GM15510 (cell line): ENCODE measurements around the gene C13orf46.

Experiments
- POLR2A ChIP-seq: IDR thresholded peaks from 3 replicates; pipeline ENCODE4 v1.6.1; 2011; ENCODE audit warnings: borderline replicate concordance; ENCODE audit not compliant: insufficient read length; ENCODE audit errors: extremely low read depth

Gene C13orf46

DNA sequence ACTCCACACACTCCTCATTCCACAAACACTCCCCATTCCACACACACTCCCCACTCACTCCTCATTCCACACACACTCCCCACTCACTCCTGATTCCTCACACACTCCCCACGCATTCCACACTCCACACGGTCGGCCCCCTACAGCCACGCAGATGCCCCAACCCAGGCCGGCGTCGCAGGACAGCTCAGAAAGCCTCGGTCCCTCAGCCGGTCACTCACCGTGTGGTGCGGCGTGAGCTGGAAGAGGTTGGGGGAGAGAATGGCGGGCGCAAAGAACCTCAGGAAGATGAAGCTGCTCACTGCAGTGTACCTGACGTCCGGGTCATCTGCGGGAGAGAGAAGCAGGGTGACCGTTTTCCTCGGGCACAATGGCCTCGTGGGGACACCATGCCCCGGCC lies 39.0 kb upstream of the C13orf46 start:
- TF ChIP-seq POLR2A: no peak

DNA sequence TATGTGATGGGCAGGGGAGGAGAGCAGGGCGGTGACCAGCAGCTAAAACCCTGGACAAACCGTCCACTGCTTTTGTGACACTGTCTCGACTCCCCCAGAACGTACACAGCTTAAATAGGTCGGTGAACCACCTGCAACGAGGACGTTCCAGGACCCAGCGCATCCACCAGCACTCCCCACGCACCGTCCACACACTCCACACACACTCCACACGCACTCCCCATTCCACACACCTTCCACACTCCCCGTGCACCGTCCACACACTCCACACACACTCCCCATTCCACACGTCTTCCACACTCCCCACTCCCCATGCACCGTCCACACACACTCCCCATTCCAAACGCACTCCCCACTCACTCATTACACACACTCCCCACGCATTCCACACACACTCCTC lies 38.3 kb upstream of the C13orf46 start:
- TF ChIP-seq POLR2A: no peak

DNA sequence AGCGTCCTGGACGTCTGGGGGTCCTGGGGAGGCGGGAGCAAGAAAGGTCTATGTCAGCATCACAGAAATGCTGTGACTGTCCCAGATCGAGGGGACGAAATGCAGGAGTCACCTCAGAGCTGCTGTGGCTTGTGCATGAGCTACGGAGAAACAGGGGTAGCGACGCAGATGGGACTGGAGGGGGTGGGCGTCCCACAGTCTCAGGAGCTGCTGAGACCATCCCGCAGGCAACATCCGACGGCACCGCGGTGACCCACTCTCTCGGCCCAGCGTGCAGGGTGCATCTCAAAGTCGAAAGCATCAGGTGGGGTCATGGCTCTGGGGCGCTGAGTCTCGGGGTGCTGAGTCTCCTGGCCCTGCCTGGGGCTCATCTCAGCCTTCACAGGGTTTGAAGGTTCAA lies 37.4 kb upstream of the C13orf46 start:
- TF ChIP-seq POLR2A: no peak

DNA sequence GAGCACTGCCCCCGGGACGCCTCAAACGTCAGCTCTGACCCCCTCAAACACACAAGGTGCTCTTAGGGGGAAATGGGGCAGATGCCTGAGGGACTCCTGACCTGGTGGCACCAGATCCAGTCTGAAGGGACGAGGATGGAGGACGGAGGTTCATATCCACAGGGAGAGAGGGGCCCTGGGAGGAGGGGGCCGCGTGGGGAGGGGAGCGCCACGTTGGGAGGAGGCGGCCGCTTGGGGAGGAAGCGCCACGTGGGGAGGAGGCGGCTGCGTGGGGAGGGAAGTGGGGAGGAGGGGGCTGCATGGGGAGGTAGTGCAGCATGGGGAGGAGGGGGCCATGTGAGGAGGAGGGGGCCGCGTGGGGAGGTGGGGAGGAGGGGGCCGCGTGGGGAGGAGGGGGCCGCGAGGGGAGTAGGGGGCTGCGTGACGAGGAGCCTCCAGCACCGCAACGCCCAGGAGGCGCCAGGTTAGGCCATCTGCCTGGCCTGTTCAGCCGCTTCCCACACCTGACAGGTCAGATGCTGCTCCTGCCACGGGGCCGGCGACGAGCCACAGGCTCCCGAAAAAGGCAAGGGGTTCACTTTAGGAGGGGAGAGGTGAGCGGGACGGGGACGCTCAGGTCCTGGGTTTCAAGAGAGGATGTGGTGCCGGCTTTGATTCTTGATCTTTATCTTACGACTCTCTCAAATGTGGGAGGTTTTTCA lies 36.7 kb upstream of the C13orf46 start:
- TF ChIP-seq POLR2A: no peak

DNA sequence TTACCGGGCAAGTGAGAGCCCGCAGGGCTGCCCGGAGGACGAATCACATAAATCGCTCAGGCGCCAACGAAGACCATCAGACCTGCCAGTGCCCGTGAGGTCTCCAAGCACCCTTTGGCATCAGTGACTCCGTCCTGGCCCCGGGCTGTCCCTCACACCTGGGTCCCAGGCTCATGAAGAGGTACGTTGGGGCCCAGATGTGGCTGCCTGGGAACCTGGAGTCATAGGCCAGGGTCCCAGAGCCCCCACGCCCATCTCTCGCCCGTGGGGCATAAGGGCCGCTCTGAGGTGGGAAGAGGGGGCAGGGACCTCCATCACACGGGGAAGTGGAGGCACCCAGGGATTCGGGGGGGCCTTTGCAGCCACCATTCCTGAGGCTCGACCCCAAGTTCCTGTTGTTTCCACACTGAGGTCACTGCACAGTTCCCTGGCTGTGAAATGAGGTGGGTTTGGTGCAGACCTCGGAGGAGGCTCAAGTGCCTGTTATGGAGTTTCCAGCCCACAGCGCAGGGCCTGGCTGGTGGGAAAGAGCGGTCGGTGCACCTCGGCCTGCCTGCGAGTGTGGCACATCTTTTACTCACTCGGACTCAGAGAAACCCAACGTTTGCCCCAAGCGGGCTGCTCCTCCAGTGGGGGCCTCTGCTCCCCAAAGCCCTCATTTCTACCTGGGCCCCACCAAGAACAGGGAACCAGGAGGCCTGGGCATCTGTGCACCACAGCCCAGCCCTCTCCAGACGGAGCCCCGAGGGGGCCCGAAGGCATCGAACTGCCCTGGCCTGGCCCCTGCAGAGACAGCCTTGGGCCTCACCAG lies 35.9 kb upstream of the C13orf46 start:
- TF ChIP-seq POLR2A: no peak

DNA sequence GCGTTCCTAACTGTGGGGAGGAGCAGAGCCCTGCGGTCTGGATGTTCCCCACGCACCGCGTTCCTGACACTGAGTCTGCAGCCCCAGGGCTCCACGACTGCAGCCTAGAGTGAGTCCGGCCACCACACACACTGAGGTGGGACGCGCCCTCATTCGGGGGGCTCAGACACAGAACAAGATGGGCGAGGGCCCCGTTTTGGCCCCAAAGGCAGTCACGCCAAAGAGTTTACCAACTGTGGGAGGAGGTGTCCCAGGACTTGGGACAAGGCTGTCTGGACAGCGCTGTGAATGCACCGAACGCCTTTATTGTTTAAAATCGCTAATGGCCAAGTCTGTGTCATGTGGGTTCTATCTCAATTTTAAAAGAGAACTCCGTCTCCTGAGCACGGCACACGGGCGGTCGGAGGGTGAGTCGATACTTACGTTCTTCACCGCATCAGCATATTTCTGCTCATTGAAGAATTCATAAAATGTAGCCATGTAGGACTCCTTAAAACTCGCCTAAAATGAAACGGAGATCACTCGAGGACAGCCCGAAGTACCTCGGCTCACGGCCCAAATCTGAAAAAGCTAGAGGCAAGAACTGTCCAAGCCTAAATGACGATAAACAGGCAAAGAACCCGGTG lies 35.2 kb upstream of the C13orf46 start:
- no peak for TF ChIP-seq POLR2A

DNA sequence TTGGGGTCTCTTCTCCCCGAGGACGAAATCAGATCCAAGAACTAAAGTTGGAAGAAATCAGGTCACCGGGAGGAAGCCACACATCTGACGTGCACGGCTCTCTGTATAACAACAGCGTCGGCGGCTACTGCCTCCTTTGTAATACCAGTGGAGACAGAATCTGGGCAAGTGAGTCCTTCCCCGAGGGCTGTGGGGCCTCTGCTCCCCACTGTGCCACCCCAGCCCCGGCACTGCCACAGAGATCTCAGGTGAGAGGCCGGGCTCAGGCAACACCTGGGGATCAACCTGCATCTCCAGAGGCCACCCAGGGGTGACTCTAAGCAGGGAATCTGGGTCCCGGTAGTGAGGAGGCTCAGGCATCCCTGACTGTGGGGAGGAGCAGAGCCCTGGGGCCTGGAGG lies 33.7 kb upstream of the C13orf46 start:
- no peak for TF ChIP-seq POLR2A

DNA sequence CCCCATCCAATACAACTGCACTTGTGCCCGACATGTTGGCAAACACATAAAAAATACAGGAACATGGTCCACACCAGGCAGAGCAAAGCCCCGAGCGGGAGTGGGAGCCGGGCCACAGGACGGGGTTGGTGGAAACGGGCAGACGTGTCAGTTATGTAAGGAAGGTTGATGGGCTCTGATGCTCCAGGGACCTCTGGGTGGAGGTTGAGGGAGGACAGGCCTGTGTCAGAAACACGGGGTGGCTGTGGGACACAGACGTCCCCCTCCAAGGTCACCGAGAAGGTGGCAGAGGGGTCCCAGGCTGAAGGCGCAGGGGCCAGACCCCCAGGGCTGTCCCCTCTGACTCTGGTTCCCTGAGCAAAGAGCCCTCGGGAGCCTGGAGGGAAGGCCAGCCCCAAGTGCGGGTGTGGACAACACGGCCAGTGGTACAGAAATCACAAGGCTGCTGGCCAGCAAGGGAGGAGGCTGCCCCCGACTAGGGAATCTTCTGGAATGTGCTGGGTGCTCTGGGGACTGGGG lies 31.4 kb upstream of the C13orf46 start:
- TF ChIP-seq POLR2A: no peak

DNA sequence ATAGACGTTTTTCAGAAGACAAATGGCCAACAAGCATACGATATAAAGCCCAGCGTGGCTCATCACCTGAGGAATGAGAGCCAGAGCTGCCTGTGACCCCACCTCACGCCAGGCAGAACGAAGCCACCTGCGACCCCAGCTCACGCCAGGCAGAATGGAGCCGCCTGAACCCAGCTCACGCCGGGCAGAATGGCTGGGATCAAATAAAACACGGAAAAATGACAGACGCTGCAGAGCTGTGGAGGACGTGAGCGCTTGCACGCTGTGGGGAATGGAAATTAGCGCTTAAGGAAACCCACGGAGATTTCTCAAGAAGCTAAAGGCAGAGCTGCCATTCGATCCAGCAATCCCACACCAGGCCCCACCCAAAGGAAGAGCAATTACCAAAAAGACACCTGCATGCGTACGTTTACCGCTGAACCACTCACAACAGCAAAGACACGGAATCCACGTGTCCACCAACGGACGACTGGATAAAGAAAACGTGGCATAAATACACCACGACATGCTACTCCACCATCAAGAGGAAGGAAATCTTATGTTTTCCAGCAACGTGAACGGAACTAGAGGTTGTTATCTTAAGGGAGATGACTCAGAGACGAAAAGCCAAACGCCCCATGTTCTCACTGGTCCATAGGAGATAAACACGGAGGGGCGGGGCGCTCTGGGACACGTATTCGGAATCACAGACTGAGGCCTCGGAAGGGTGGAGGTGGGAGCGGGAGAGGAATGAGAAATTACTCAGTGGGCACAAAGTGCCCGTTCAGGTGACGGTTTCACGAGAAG lies 30.7 kb upstream of the C13orf46 start:
- TF ChIP-seq POLR2A: no peak

DNA sequence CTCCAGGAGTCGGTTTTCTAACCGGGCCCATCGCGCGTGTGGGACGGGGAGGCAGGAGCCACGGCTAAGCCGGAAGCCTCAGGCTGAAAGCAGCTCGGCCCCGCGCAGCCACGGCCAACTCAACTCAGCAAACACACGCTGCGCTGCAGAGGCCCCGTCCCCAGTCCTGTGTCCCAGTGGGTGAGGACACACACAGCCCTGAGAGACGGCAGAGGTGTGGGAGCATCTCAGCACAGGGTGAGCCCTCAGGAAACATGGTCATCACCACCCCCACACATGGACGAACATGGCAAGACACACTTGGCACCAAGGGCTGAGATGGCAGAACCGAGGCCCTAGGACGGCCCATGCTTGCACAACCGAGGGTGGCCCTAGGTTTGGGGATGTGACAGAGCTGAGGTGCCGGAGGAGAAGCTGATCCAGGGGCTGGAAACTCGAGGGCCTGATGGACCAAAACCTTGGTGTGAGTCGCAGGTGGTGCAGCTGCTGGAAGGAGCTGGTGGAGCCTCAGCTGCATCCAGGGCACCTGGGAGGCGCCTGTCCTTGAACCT lies 29.0 kb upstream of the C13orf46 start:
- TF ChIP-seq POLR2A: no peak

DNA sequence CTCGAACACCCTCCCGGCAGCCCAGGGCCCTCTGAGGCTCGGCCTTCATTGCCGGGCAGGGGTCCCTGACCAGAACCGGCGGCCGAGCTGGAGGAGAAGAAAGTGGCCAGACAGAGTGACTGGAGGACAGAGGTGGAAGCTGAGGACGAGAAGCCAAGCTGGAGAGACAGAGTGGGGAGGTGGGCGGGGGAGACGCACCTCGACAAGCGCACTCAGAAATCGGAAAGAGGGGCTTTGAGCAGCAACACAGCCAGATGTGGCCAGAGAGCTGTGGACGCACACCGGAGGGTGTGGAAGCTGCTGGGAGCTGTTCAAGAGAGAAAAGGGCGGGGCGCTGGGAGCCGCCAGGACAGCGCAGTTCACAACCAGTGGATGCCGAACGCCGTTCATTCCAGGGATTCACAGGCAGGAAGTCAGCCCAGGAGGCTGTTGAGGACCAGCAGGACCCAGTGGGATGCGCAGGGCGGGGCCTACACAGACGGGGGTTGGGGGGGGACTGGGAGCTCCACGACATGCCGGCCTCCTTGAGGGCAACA lies 28.2 kb upstream of the C13orf46 start:
- TF ChIP-seq POLR2A: no peak

DNA sequence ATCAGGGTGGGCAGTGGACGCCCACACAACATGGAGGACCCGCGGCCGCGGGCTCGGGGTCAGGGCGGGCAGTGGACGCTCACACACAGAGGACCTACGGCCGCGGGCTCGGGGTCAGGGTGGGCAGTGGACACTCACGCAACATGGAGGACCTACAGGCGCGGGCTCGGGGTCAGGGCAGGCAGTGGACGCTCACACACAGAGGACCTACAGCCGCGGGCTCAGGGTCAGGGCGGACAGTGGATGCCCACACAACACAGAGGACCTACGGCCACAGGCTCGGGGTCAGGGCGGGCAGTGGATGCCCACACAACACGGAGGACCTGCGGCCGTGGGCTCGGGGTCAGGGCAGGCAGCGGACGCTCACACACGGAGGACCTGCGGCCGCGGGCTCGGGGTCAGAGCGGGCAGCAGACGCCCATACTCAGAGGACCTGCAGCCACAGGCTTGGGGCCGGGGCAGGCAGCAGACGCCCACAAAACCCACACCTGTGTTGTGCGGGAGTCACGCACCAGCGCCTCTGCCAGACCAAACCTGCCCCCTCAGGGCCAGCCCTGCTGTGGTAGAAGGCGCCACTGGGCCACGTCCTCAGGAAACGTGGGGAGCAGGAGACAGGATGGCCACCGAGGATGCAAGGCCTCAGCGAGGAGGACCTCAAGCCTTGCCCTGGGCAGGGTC lies 27.6 kb upstream of the C13orf46 start:
- TF ChIP-seq POLR2A: no peak

DNA sequence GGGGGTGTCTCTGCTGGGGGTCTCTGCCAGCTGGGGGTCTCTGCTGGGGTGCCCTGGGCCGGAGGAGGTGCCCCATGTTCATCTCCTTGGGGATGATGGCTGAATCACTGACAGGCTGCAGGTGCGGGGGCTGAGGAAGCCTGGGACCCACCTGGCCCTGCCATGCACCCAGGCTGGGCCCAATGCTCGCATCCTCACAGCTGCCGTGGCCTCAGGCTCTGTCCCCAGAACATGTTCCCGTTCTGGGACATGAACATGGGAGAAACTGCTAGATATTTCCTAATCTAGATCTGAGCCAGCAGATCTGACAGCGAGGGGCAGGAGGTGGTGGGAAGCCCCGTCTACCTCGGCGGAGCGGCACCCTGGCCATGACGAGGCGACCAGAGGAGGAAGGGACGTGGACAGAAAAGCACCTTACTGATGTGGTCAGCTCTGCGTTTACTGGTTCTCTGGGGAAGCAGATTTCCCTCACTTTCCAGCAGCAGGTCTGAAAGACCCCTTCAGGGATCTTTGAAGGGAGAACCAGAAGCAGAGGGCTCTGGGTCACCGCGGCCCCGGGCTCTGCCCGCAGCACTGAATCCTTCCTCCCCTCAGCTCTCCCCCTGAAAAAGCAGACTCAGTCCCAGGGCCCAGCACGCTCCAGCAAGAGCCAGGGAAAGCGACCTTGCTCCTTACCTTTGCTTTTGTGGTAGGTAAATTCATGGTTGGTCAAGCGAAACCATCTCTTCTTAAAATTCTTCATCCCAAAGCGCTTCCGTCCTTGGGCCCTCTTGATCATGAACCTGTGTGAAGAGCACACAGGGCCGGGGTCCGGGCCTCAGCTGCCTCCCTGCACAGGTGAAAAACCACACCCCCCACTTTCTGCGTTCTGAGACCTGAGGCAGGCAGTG lies 26.5 kb upstream of the C13orf46 start:
- no peak for TF ChIP-seq POLR2A
